Thymus (tissue), 11 donors: ENCODE measurements around the gene NR2E3. TPM values are rescaled to one million over a fixed set of nuclear protein-coding genes. Genes with fewer than 3 reads are reported as not detected.
A peak's percentile ranks its signal among the peaks of the same experiment; 100 is the strongest.

ENCODE experiments used
- DNase-seq, 9 donors: peaks; one replicate each; pipeline ENCODE4 v3.0.0-alpha.2; 2013; ENCODE audit warnings: low spot score in 9 of 9, low read depth in 6 of 9, missing footprints in 1 of 9
- H3K27ac ChIP-seq, 2 donors: one replicate each; pipeline ENCODE4 v1.5.1; 2013; ENCODE audit warnings: control low read depth in 1 of 2, low read depth in 1 of 2, low read length in 1 of 2, mild to moderate bottlenecking in 1 of 2, moderate library complexity in 1 of 2
- H3K27me3 ChIP-seq, 2 donors: one replicate each; pipeline ENCODE4 v1.5.1; 2013; ENCODE audit warnings: low read length in 1 of 2; ENCODE audit not compliant: control insufficient read depth in 2 of 2, insufficient read depth in 1 of 2
- H3K36me3 ChIP-seq, 2 donors: one replicate each; pipeline ENCODE4 v1.5.1; 2013; ENCODE audit warnings: low read length in 1 of 2, mild to moderate bottlenecking in 1 of 2, moderate library complexity in 1 of 2; ENCODE audit not compliant: control insufficient read depth in 2 of 2, insufficient read depth in 2 of 2
- H3K4me1 ChIP-seq, 2 donors: one replicate each; pipeline ENCODE4 v1.5.1; 2013; ENCODE audit warnings: low read length in 2 of 2; ENCODE audit not compliant: control insufficient read depth in 2 of 2, insufficient read depth in 2 of 2
- H3K4me3 ChIP-seq, 2 donors: one replicate each; pipeline ENCODE4 v1.5.1; 2013; ENCODE audit warnings: low read length in 2 of 2, control low read depth in 1 of 2, mild to moderate bottlenecking in 1 of 2
- H3K9me3 ChIP-seq, 2 donors: one replicate each; pipeline ENCODE4 v1.5.1; 2013; ENCODE audit warnings: low read length in 1 of 2, mild to moderate bottlenecking in 1 of 2; ENCODE audit not compliant: control insufficient read depth in 2 of 2, insufficient read depth in 1 of 2
- WGBS: extraction: QIAGEN DNeasy Blood & Tissue Kit; methylation state at CpG from one replicate; pipeline ENCODE4 v1.1.7; 2013; 5-methylcytosine and 5-hydroxymethylcytosine counted together
- polyA plus RNA-seq: library from polyadenylated mRNA; stranded (reverse); fragments of 200-250 nt; gene quantifications from one replicate; pipeline ENCODE4 v1.2.3, GENCODE V29; 2013
- total RNA-seq: library from RNA; stranded (reverse); fragments of 120-200 nt; gene quantifications from one replicate; pipeline ENCODE4 v1.2.4, GENCODE V29; 2013
- donor health status: healthy.

NR2E3 gene
- total and polyA plus RNA-seq, 2 donors: 0.05 TPM

GRCh38 chr15:71788646-71789579 lies 21.4 kb upstream of the NR2E3 start:
- no peak for DNase-seq
- H3K27me3 ChIP-seq: no peaks in the 10 kb centered on the region
- no peak overlapping the region for H3K4me3 ChIP-seq
- H3K36me3 ChIP-seq: no peaks in the 10 kb centered on the region
- no peak overlapping the region for H3K27ac ChIP-seq
- H3K4me1 ChIP-seq: no peaks in the 10 kb centered on the region
- no peaks in the 10 kb centered on the region for H3K9me3 ChIP-seq
- 94% methylated on average over 15 of the region's 15 CpGs for WGBS

- no peaks in the 10 kb centered on the region for H3K9me3 ChIP-seq
- no peaks in the 10 kb centered on the region for H3K27me3 ChIP-seq
- no peak overlapping the region for H3K27ac ChIP-seq
- no peaks in the 10 kb centered on the region for H3K36me3 ChIP-seq
- 92% methylated on average over 6 of the region's 6 CpGs for WGBS
- H3K4me3 ChIP-seq: no peak overlapping the region
- no peak for DNase-seq
- H3K4me1 ChIP-seq: no peaks in the 10 kb centered on the region
These were observed 20.7 kb upstream of the NR2E3 start for GRCh38 chr15:71789616-71790015.

GRCh38 chr15:71790081-71790480 lies 20.3 kb upstream of the NR2E3 start:
- no peaks in the 10 kb centered on the region for H3K9me3 ChIP-seq
- H3K27ac ChIP-seq: no peak overlapping the region
- DNase-seq: no peak
- H3K27me3 ChIP-seq: no peaks in the 10 kb centered on the region
- no peaks in the 10 kb centered on the region for H3K4me1 ChIP-seq
- 86% methylated on average over 10 of the region's 10 CpGs for WGBS
- no peak overlapping the region for H3K4me3 ChIP-seq
- no peaks in the 10 kb centered on the region for H3K36me3 ChIP-seq

DNA sequence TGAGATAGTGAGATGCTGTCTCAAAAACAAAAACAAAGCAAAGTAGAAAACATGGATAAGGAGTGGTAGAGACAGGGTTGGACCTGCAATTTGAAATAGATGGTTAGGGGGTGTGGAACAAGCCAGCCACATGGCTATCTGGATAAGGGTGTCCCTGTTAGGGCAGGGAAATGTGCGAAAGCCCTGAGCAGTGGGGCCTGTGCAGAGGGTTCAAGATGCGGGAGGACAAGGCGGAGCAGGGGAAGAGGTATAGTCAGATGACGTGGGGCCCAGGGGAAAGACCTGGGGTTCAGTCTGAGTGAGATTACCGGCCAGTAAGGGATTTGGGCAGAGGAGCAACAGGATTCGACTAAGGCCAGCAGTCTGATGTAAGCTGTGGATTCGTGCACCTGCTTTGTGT lies 18.4 kb upstream of the NR2E3 start:
- no peak overlapping the region for H3K4me3 ChIP-seq
- no peaks in the 10 kb centered on the region for H3K9me3 ChIP-seq
- H3K4me1 ChIP-seq: no peaks in the 10 kb centered on the region
- DNase-seq: no peak
- no peaks in the 10 kb centered on the region for H3K36me3 ChIP-seq
- no peaks in the 10 kb centered on the region for H3K27me3 ChIP-seq
- H3K27ac ChIP-seq: no peak overlapping the region
- 97% methylated on average over 7 of the region's 7 CpGs for WGBS

GRCh38 chr15:71792521-71792920 lies 17.8 kb upstream of the NR2E3 start:
- H3K4me3 ChIP-seq: no peak overlapping the region
- H3K27ac ChIP-seq: no peak overlapping the region
- no peaks in the 10 kb centered on the region for H3K4me1 ChIP-seq
- WGBS: 91% methylated on average over 2 of the region's 2 CpGs
- no peaks in the 10 kb centered on the region for H3K27me3 ChIP-seq
- H3K36me3 ChIP-seq: no peaks in the 10 kb centered on the region
- no peak for DNase-seq
- H3K9me3 ChIP-seq: no peaks in the 10 kb centered on the region

DNA sequence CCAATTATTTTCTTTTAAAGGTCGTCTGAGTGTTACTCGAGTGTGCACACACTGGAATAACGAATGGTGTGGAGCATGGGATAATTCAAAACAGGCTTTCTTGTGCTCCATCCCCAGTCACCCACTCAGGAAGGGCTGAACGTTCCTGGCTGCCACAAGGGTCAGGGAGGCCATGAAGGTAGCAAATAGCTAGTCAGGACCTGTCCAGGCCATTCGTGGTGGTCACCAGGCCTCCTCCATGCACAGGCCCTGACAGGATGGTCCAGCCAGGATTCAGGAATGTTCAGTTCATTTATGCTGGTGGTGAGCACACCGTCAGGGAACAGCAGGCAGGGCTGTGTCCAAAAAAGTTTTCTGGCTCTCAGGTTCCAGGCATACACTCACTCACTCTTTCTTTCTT lies 11.7 kb upstream of the NR2E3 start:
- Histone ChIP-seq H3K27ac (no peak overlapping the region), H3K36me3 (no peaks in the 10 kb centered on the region), H3K4me1 (no peaks in the 10 kb centered on the region), H3K4me3 (no peak overlapping the region), H3K9me3 (no peaks in the 10 kb centered on the region), H3K27me3 (no peaks in the 10 kb centered on the region)
- 90% methylated on average over 6 of the region's 6 CpGs for WGBS
- DNase-seq: no peak

DNA sequence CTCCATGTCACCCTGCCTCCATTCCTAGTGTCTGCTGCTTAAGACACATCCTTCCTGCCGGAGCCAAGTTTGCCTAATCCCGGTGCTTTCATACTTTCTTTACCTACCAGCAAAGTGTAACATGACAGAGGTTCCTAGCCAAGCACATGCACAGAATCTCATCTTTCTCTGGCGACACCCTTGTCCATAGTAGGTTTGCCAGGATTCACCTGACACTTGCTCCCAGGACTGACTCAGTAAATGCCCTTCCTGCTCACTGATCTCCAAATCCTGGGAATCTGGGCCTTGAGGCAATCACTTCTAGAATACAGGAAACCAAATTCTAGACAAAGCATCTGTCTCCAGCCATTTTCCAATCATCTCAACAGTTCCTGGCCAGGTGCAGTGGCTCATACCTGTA lies 10.2 kb upstream of the NR2E3 start:
- no peaks in the 10 kb centered on the region for H3K9me3 ChIP-seq
- 93% methylated on average over 3 of the region's 3 CpGs for WGBS

DNA sequence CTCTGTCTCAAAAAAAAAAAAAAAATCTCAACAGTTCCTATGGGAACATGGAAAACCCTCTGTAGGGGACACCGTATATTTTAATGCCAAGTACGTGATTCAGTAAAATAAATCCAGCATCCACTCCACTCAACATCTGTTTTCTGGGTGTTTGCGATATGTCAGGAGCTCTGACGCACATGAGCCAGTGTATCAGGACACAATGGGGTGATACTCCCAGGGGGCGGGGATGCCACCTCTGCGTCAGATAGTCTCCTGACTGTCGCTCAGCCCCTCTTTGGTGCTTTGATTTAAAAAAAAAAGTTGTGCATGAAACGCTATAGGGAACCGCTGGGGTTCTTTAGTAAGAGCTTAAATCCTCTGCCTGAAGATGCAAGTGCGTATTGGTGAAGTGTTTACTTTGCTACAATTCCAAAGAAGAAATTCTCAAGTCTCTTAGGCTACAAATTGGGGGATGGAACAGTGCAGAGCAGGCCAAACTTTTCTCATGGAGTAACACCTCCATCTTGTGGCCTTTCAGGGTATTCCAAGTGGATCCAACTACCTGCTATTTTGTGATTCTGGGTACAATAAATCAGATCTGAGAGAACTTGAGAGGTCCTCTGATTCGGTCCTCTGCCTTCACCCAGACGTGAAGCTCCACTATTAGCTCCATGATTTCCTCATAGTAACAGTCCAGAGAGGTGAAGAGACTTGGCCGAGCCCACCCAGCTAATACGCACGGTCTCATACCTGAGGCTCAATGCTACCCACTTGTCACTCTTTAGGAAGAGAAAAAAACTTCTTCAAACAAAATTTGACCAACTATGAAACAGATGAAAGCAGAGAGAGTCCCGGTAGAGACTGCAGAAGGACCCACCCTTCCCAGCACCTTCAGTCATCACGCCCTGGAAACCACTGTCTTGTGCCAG lies 9.3 kb upstream of the NR2E3 start:
- H3K27me3 ChIP-seq: no peaks in the 10 kb centered on the region
- no peak overlapping the region for H3K27ac ChIP-seq
- no peaks in the 10 kb centered on the region for H3K4me1 ChIP-seq
- H3K9me3 ChIP-seq: no peaks in the 10 kb centered on the region
- H3K36me3 ChIP-seq: no peaks in the 10 kb centered on the region
- DNase-seq: peak in 5 of 9 donors; percentile 7 to 45 (median 30)
- H3K4me3 ChIP-seq: no peak overlapping the region
- 69% methylated on average over 17 of the region's 17 CpGs for WGBS

More for the DNA sequence above, 10.2 kb upstream of the NR2E3 start:
- H3K4me3 ChIP-seq: no peak overlapping the region
- H3K27ac ChIP-seq: no peak overlapping the region
- DNase-seq: no peak
- no peaks in the 10 kb centered on the region for H3K4me1 ChIP-seq
- no peaks in the 10 kb centered on the region for H3K27me3 ChIP-seq
- no peaks in the 10 kb centered on the region for H3K36me3 ChIP-seq
